Thyroid gland (tissue), 4 donors: ENCODE data around the gene RIT2.

Experiments used
- CTCF ChIP-seq, 6 experiments: fragments of 200-600 bp in 3 of 6; fragments of 450-650 bp in 3 of 6; sonication (generic) in 3 of 6; IDR thresholded peaks; one replicate each; pipeline ENCODE4 v1.5.1; 2016 to 2019; ENCODE audit warnings: antibody characterized with exemption in 6 of 6, mild to moderate bottlenecking in 2 of 6, inconsistent platforms in 1 of 6, moderate library complexity in 1 of 6
- POLR2A ChIP-seq, 2 donors: fragments of 450-650 bp; IDR thresholded peaks; one replicate each; pipeline ENCODE4 v1.6.1; 2017; ENCODE audit warnings: antibody characterized with exemption in 2 of 2, mild to moderate bottlenecking in 2 of 2, moderate library complexity in 1 of 2

- no peak for TF ChIP-seq CTCF (IDR thresholded peaks at IDR 0.05)
- TF ChIP-seq POLR2A (IDR thresholded peaks at IDR 0.05) = no peak
These were observed 36.1 kb downstream of the RIT2 start for GRCh38 chr18:43079422-43079821.
